Testis (tissue), 2 donors: ENCODE data around the gene ZBTB5.
"Not testable (repeated sequence)": the region's sequence is repeated elsewhere in the genome, so short reads cannot be mapped to it uniquely, and the experiment has no call there.

ENCODE experiments used
- POLR2A ChIP-seq: fragments of 450-650 bp; IDR thresholded peaks from one replicate; pipeline ENCODE4 v1.6.1; 2017; ENCODE audit warnings: antibody characterized with exemption, mild to moderate bottlenecking, moderate library complexity
- TF ChIP-seq, protein P1 (sequence below), 3 experiments: fragments of 450-650 bp in 2 of 3; fragments of 200-600 bp in 1 of 3; sonication (generic) in 1 of 3; IDR thresholded peaks; one replicate each; pipeline ENCODE4 v1.5.1; 2016 to 2019; ENCODE audit warnings: antibody characterized with exemption in 3 of 3, mild to moderate bottlenecking in 2 of 3, moderate library complexity in 1 of 3

- not testable (repeated sequence) for TF ChIP-seq POLR2A
- TF ChIP-seq, protein P1, sequence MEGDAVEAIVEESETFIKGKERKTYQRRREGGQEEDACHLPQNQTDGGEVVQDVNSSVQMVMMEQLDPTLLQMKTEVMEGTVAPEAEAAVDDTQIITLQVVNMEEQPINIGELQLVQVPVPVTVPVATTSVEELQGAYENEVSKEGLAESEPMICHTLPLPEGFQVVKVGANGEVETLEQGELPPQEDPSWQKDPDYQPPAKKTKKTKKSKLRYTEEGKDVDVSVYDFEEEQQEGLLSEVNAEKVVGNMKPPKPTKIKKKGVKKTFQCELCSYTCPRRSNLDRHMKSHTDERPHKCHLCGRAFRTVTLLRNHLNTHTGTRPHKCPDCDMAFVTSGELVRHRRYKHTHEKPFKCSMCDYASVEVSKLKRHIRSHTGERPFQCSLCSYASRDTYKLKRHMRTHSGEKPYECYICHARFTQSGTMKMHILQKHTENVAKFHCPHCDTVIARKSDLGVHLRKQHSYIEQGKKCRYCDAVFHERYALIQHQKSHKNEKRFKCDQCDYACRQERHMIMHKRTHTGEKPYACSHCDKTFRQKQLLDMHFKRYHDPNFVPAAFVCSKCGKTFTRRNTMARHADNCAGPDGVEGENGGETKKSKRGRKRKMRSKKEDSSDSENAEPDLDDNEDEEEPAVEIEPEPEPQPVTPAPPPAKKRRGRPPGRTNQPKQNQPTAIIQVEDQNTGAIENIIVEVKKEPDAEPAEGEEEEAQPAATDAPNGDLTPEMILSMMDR (IDR thresholded peaks at IDR 0.05), result not testable (repeated sequence)
Observed at GRCh38 chr9:37467530-37467929, 2.3 kb upstream of the ZBTB5 start.
